NCI-H1436 treated with DMSO at 0.1 percent for 48 hours (cell line): ENCODE data around the gene KASH5.

Experiments
- DNase-seq: peaks from one replicate; lab custom pipeline; 2025; lab: John Stamatoyannopoulos, UW

The KASH5 gene

DNA sequence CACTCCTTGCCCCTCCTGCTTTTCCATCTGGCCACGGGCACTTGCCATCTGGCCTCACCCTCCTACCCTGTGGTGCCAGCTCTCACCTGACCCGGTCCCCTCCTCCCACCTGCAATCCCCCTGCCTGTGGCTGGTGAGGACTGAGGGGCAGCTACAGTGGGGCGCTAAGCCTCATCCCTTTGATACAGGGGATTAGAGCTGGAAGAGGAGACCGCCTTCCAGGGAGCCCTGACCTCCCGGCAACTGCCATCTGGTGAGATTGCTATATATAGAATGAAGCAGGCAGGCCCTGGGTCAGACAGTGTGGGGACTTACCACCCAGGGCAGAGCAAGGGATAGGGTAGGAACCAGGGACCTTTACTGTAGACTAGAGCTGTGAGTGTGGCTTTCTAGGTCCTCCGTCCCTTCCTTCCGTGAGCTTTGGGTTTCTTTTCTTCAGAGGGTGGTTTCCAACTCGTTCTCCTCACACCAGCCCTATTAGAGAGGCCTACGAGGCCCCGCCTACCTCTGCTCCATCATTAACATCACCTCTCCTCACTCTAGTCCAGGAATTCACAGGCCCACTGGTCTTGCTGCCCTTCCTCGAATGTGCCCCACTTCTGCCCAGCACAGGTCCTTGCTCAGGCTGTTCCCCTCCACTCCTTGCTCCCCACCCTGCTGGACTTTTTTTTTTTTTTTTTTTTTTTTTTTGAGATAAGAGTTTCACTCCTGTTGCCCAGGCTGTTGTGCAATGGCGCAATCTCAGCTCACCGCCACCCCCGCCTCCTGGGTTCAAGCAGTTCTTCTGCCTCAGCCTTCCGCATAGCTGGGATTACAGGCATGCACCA, 7.7 kb downstream of the KASH5 start:
- no peak for DNase-seq

DNA sequence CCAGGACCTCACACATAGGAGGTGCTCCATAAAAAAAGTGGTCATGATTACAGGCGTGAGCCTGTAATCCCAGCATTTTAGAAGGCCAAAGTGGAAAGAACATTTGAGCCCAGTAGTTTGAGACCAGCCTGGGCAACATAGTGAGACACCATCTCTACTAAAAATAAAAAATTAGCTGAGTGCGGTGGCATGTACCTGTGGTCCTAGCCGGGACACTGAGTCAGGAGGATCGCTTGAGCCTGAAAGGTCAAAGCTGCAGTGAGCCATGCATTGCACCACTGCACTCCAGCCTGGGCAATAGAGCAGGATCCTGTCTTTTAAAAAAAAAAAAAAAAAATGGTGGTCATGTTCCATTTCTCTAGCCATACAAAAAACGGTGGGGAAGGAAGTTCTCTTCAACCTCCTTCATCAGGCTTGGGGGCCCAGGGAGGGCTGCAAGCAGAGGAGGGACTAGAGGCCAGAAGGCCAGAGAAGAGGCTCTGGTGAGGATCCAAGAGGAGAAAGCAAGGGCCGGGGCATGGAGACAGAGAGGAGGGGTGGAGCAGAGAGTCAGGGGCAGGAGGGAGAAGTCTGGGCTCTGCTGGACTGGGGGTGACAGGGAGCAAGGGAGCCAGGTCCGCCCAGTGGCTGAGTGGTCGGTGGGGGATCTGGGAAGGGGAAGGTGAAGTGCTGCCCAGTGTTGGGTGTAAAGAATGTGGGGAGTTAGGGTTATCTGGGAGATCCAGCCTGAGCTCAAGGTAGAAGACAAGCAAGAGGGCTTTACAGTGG, 8.9 kb downstream of the KASH5 start:
- DNase-seq: no peak

DNA sequence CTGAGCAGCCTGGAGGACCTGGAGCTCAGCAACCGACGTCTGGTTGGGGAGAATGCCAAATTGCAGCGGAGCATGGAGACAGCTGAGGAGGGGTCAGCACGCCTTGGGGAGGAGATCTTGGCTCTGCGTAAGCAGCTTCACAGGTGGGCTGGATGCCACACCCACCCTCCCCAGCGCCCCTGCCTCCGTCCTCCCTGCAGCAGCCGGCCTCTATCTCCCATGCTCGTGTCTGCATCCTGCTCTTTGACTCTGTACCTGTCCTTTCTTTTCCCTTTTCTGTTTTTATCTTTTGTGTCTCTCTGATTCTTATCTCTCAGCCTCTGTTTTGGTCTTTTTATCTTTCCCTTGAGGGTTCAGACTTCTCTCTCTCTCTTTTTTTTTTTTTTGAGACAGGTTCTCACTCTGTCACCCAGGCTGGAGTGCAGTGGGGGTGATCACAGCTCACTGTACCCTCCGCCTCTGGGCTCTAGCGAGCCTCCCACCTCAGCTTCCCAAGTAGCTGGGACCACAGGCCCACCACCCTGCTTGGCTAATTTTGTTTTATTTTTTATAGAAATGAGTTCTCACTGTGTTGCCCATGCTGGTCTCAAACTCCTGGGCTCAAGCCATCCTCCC, 10.1 kb downstream of the KASH5 start:
- DNase-seq: no peak

DNA sequence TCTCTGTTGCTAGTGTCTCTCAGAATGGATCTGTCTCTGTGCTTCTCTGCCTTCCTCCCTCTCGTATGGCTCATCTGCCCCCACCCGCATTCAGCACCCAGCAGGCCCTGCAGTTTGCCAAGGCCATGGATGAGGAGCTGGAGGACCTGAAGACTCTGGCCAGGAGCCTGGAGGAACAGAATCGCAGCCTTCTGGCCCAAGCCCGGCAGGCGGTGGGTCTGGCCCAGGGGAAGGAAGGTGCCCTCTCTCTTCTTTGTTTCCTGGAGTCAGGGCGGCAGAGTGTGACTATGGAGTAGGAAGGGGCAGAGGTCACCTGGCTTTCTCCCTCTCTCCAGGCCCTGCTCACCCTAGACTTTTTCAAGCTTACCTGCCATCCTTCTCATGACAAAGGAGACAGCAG, 10.9 kb downstream of the KASH5 start:
- DNase-seq: no peak

DNA sequence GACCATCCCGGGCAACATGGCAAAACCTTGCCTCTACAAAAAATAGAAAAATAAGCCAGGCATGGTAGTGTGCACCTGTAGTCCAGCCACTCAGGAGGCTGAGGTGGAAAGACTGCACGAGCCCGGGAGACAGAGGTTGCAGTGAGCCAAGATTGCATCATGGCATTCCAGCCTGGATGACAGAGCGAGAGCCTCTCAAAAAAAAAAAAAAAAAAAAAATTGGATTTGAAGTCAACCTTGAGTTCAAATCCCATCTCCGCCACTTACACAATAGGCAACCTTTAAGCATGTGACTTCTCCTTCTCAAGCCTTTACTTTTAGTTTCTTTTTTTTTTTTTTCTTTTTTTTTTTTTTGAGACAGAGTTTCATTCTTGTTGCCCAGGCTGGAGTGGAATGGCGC, 12.0 kb downstream of the KASH5 start:
- DNase-seq: no peak

DNA sequence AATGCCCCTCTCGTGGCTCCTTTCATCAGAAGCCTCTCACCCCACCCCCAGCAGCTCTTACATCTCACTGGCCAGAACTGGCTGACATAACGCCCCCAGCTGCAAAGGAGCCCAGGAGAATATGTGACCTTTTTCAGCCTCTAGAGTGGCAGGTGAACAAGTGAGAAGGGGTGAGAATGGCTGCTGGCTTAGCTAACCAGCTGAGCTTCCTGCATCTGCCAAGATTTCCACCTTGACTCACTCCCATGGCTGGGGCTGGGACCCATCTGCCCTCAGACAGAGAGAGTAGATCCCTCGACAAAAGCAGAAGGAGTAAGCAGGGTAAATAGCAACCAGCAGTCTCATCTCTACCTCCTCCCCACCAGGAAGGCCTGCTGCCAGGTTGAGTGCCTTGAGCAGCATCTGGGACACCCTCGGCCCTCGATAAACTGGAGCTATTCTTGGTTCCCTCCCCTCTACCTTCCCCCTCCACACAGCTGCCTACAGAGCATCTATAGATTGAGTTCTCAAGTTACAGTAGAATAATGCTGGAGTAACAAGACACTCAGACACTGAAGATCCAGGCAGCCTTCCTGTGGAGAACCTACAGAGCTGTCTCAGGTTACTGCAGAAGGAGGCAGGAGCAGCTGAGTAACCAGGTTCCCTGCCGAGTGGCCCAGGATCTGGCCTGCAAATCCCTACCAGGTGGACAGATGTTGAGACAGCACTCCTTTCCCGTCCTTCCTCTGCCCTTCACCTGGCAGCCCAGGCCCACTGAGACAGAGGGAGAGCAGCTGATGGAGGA, 15.5 kb downstream of the KASH5 start:
- peak; percentile 86 for DNase-seq

DNA sequence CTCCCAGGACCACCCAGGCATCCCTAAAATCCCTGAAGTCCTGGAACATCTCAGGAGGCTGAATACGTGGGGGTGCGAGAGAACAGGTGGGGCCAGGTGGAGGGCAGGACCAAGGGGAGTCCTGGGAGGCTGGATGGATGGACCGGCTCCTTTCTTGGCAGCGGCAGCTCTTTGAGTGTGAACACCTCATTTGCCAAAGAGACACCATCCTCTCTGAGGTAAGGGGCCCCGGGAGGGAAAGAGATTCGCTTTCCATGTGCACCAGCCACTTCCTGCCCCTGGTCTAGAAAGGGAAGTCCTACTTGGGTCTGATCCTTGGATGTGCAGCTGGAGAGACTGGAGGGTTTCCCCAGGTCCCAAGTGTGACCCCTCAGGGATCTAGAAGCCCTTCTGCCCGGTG, 19.0 kb downstream of the KASH5 start:
- no peak for DNase-seq

DNA sequence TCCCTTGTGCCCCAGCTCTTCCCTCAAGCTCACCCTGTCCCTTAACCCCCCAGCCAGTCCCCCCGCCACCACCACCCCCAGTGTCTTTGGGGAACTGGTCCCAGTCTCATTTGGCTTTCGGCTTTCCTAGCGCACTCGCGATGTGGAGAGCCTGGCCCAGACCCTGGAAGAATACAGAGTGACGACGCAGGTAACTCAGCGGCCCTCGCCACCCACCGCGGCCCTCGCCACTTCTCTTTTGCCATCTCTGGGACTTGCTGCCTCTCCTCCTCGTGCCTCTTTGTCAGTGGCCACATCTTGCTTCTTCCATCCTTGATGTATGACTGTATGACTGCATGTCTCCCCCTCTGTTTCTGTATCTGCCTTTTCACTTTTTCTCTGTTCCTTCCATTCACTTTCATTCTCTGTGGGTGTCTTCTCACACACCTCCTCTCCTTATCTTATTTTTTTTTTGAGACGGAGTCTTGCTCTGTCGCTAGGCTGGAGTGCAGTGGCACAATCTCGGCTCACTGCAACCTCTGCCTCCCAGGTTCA, 19.5 kb downstream of the KASH5 start:
- DNase-seq: no peak

DNA sequence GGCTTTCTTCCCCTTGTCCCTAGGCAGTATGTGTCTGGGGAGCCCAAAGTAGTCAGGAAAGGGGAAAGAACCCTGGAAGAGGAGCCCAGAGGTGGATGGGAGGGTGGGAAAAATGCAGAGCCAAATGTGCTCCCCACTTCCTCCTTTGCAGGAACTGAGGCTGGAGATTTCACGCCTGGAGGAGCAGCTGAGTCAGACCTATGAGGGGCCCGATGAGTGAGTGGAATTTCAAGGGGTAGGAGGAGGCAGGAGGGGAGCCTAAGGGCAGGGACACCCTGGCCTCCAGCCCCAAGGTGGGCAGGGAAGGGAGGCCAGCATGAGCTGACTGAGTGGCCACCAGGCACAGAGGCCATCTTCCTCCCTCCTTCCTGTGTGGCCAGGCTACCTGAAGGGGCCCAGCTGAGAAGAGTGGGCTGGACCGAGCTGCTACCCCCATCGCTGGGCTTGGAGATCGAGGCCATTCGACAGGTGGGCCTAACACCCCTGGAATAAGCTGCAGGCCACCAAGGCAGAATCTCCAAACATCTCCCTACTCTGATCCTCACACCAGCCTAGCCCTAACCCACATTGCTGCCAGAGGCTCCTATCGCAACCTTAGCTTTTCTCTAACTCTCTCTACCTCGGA, 20.9 kb downstream of the KASH5 start:
- no peak for DNase-seq

DNA sequence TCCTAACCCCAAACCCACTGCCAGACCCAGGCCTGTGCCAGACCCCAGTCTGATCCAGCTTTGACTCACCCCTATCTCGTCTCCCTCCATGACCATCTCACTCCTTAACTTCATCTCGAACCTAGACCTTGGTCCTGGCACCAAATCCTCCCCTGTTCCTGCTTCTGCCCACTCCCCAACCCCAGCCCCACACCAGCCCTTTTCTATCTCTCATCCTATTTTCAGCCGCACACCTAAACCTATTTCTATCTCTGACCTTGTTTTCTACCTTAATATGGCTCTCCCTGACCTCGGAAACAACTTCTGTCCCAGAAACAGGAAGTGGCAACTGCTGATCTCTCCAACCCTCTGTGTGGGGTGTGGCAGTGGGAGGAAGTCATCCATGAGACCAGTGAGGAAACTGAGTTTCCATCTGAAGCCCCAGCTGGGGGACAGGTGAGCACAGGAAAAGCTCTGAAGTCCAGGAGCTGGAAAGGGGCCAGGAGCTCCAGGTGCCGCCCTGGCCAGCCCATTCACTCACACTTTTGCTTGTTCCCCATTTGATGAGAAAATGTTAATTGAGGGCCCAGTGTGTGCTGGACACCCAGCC, 21.5 kb downstream of the KASH5 start:
- DNase-seq: no peak

DNA sequence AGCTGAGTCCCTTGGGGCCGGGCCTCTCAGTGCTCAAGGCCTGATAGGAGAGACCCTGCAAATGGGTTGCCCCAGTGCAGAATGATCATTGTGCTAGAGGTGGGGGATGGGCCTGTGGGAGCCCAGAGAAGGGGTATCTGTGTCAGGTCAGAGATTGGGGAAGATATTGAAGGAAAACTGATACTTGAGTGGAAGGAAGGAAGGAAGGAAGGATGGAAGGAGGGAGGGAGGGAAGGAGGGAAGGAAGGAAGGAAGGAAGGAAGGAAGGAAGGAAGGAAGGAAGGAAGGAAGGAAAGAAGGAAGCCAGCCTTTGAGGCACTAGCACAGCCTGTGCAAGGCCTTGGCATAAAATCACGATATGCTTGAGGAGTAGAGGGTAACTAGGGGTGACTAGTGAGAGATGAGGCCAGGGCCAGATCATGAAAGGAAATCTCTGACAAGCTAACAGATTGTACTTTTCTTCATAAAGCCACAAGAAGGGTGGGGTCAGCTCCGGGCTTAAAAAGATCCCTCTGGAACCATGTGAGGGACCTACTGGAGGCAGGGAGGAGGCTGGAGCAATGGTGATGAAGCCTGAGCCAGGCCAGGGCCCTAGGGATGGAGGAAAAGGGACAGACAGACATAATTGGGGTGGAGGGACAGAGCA, 23.8 kb downstream of the KASH5 start:
- DNase-seq: no peak

DNA sequence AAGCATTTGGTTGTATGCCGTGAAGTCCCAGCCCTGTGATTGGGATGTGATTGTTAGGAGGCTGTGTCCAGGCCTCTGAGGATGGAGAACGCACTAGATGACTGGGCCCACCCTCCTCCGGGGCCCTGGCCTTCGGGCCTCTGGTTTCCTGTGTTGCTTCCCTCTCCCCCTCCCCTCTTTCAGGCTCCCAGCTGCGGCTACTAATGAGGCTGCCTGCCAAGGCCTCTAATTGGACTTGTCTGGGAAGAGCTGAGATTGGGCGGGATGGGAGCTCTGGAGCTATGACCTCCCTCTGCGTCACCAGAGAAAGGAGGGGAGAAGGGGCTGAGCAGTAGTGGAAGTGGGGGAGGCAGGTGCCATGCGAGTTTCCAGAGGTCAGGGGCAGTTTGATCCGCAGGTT, 25.3 kb downstream of the KASH5 start:
- no peak for DNase-seq

DNA sequence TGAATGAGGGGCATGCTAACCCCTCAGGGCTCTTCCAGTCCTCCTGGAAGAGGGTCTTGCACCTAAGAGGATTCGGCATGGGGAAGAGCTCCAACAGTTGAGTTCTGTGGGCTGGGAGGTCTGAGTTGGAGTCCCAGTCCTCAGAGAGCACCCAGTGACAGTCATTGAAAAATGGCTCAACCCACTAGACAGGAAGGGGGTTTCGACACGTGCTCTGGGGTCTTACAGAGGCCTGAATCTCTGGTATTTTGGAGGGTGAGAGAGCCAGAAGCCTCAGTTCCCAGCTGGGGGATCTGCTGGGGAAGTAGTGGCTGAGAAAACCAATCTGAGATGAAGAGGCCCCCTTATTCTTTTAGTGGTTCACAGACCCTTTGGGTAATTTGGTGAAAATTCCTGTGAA, 26.2 kb downstream of the KASH5 start:
- no peak for DNase-seq

DNA sequence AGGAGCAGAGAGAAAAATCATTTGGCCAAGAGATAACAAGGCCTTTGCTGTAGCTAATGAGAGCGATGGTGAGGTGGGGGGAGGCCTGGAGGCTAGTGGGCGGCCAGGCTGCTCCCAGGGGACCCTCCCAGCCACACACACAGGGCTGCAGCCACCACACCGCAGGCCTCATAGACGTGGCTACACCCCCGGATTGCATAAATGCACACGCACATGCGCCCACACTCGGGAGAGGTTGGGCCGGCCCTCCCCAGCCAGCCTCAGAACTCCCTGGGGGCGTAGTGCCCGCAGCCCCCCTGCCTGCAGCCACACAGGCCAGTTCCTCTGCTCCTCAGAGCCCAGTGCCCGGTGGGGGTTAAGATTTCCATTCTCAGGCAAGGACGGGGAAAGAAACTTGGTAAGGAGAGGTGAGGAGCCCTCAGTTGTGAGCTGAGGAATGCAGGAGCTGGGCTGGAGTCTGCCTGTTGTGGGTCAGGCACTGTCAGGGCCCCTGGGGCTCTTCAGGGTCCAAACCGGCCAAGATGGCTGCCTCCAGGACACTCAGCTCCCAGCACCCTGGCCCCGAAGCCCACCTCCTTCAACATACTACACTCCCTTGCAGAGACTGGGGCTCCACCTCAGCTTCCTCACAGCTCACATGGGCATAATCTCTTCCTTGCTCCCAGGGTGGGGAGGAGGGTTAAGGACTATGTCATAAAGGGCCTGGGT, 27.2 kb downstream of the KASH5 start:
- no peak for DNase-seq

DNA sequence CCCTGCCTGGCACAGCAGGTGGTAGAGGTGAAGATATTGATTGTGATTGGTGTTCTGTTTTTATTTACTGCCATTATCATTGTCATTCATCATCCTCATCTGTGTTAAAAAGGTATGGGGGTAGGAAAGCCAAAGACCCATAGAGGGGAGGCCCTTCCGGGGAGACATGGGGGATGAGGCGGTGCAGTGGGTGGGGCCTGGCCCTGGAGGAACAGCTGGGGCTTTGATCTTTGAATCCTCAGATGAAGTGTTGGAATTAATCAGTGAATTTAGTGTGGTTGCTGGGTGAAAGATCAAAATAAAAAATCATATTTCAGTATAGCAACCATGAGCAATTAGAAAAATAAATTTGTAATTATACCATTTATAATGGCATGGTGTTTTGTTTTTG, 27.8 kb downstream of the KASH5 start:
- no peak for DNase-seq

DNA sequence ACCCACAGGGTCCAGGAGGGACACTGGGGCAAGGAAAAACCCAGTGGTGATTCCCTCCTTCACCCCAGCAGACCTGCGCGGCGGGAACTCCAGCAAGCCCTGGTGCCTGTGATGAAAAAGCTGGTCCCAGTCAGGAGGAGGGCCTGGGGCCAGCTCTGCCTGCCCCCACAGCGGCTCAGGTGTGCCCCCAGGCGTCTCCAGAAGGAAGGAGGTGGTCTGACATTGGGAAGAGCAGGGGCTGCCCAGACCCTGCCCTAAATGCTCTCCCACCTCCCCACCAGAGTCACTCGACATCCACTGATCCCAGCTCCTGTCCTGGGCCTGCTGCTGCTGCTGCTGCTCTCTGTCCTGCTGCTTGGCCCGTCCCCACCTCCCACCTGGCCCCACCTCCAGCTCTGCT, 29.0 kb downstream of the KASH5 start:
- DNase-seq: no peak

DNA sequence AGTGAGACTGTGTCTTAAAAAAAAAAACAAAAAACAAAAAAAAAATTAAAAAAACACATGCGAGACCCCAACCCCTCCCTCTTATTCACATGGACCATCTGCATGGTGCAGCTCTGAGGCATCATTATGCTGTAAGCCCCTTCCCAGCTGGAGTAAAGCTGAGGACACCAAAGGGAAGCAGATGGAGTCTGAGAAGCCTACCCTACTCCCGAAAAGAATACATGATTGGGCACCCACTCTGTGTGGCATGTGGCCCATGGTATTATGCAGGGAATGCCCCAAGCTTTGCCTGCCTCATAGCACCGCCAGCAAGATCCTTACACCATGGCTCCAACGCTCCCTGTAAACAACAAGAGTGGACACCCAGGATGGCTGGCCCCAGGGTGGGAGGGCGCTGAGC, 30.5 kb downstream of the KASH5 start:
- no peak for DNase-seq

DNA sequence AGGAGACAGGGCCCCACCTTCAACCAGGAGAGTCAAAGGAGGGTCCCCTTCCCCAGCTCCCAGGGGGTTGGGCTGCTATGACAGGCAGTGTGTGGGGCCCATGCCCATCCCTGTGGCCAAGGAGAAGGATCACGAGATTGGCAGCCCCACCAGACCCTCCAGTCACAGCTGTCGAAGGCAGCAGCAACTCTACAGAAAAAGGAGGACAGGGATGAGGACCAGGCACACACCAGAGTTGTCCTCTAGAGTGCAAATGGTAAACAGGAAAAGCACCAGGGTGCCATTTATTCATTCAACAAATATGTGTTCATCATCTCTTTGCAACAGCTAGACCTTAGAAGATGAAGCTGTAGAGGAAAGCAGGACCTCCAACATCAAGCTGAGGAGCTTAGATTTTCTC, 31.1 kb downstream of the KASH5 start:
- no peak for DNase-seq

DNA sequence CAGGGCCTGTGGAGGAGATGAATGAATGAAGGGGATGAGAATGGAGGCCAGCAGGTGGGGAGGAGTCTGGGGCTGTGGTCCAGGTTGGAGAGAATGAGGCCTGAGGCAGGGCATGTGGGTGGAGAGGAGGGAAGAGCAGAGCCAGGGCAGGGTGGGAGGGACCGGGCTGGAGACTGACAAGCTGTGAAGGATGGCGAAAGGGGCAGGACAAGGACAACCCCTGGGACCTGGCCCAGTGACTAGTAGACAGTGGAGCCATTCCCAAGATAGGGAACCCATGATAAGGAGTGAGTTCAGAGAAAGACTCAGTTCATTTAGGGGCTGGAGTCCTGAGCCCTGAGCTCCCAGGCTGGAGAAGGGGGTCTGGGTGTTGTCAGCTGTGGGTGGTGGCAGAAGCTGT, 32.2 kb downstream of the KASH5 start:
- no peak for DNase-seq
